Mucosa of rectum (tissue), 2 donors: ENCODE results near the gene ZER1.
A peak's percentile ranks its signal among the peaks of the same experiment; 100 is the strongest.
"Not testable (repeated sequence)": the region's sequence is repeated elsewhere in the genome, so short reads cannot be mapped to it uniquely, and the experiment has no call there.

Experiments used
- H3K27ac ChIP-seq, 2 donors: one replicate each; pipeline ENCODE4 v1.7.0; 2013; ENCODE audit warnings: inconsistent platforms in 2 of 2, low read depth in 2 of 2, low read length in 2 of 2
- H3K27me3 ChIP-seq, 2 donors: one replicate each; pipeline ENCODE4 v1.7.0; 2013; ENCODE audit warnings: low read length in 2 of 2; ENCODE audit not compliant: control insufficient read depth in 2 of 2, insufficient read depth in 2 of 2
- H3K36me3 ChIP-seq, 2 donors: one replicate each; pipeline ENCODE4 v1.7.0; 2013; ENCODE audit warnings: low read length in 2 of 2; ENCODE audit not compliant: control insufficient read depth in 2 of 2, insufficient read depth in 2 of 2
- H3K4me1 ChIP-seq, 2 donors: one replicate each; pipeline ENCODE4 v1.7.0; 2013; ENCODE audit warnings: low read length in 2 of 2, mild to moderate bottlenecking in 1 of 2; ENCODE audit not compliant: control insufficient read depth in 2 of 2, insufficient read depth in 2 of 2
- H3K4me3 ChIP-seq, 2 donors: one replicate each; pipeline ENCODE4 v1.7.0; 2013; ENCODE audit warnings: low read length in 2 of 2
- H3K9ac ChIP-seq, 2 donors: one replicate each; pipeline ENCODE4 v1.7.0; 2013; ENCODE audit warnings: low read length in 2 of 2, low read depth in 1 of 2, mild to moderate bottlenecking in 1 of 2
- H3K9me3 ChIP-seq, 2 donors: one replicate each; pipeline ENCODE4 v1.7.0; 2013; ENCODE audit warnings: low read length in 2 of 2; ENCODE audit not compliant: control insufficient read depth in 2 of 2
- donor health status: healthy.
- donor health status: Normal muscosa, but diverticular disease.

The ZER1 gene

GRCh38 chr9:128788445-128788844, 16.7 kb upstream of the ZER1 start:
- peaks cover 8 to 11% of the 10 kb centered on the region in 2 donors for H3K4me1 ChIP-seq
- peaks cover 20 to 31% of the 10 kb centered on the region in 2 donors for H3K36me3 ChIP-seq
- H3K27ac ChIP-seq = no peak overlapping the region
- H3K4me3 ChIP-seq = peak overlapping the region in 1 of 2 donors; percentile 93
- H3K9me3 ChIP-seq = no peaks in the 10 kb centered on the region
- no peak overlapping the region for H3K9ac ChIP-seq
- H3K27me3 ChIP-seq = no peaks in the 10 kb centered on the region

GRCh38 chr9:128787659-128788058, 15.9 kb upstream of the ZER1 start:
- Histone ChIP-seq H3K27me3 (no peaks in the 10 kb centered on the region), H3K9ac (peak overlapping the region in 1 of 2 donors; percentile 85), H3K4me1 (peaks cover 8 to 11% of the 10 kb centered on the region in 2 donors), H3K9me3 (no peaks in the 10 kb centered on the region), H3K27ac (peak overlapping the region in 1 of 2 donors; percentile 84), H3K4me3 (peak overlapping the region; percentile 93), H3K36me3 (peaks cover 14 to 23% of the 10 kb centered on the region in 2 donors)

- H3K27me3 ChIP-seq = no peaks in the 10 kb centered on the region
- peak within 1 kb of the TSS; percentile 93 for H3K4me3 ChIP-seq
- H3K9me3 ChIP-seq = no peaks in the 10 kb centered on the region
- peaks cover 8 to 11% of the 10 kb centered on the region in 2 donors for H3K4me1 ChIP-seq
- H3K27ac ChIP-seq = peak within 1 kb of the TSS; percentile 65 to 84
- H3K36me3 ChIP-seq = peaks cover 9 to 16% of the 10 kb centered on the region in 2 donors
- peak within 1 kb of the TSS; percentile 85 to 86 for H3K9ac ChIP-seq
Measured at GRCh38 chr9:128786681-128787601, 15.2 kb upstream of the ZER1 start, which contains the start of gene TBC1D13. Gene TBC1D13 (plus strand): TSS chr9:128787253. CDS start chr9:128787354, 101 bp downstream.

- H3K4me3 ChIP-seq = no peak overlapping the region
- peaks cover 8 to 11% of the 10 kb centered on the region in 2 donors for H3K4me1 ChIP-seq
Measured at GRCh38 chr9:128785427-128785826, 13.7 kb upstream of the ZER1 start.

GRCh38 chr9:128782669-128783068, 10.9 kb upstream of the ZER1 start:
- no peaks in the 10 kb centered on the region for H3K9me3 ChIP-seq
- no peak overlapping the region for H3K27ac ChIP-seq
- no peaks in the 10 kb centered on the region for H3K36me3 ChIP-seq
- H3K9ac ChIP-seq = no peak overlapping the region
- peaks cover under 1 to 3% of the 10 kb centered on the region in 2 donors for H3K4me1 ChIP-seq
- H3K4me3 ChIP-seq = no peak overlapping the region
- H3K27me3 ChIP-seq = no peaks in the 10 kb centered on the region

More at GRCh38 chr9:128785427-128785826, 13.7 kb upstream of the ZER1 start:
- peaks cover under 1 to 3% of the 10 kb centered on the region in 2 donors for H3K36me3 ChIP-seq
- no peaks in the 10 kb centered on the region for H3K27me3 ChIP-seq
- H3K9me3 ChIP-seq = no peaks in the 10 kb centered on the region
- H3K27ac ChIP-seq = no peak overlapping the region
- H3K9ac ChIP-seq = no peak overlapping the region

GRCh38 chr9:128781187-128782070, 9.7 kb upstream of the ZER1 start:
- Histone ChIP-seq H3K9me3 (no peaks in the 10 kb centered on the region), H3K36me3 (no peaks in the 10 kb centered on the region), H3K27me3 (no peaks in the 10 kb centered on the region), H3K4me1 (no peaks in the 10 kb centered on the region), H3K4me3 (no peak overlapping the region), H3K9ac (no peak overlapping the region), H3K27ac (no peak overlapping the region)

- H3K27me3 ChIP-seq, H3K9ac ChIP-seq, H3K4me1 ChIP-seq, H3K4me3 ChIP-seq, H3K9me3 ChIP-seq, H3K27ac ChIP-seq, H3K36me3 ChIP-seq: not testable (repeated sequence)
Measured at GRCh38 chr9:128780093-128780492, 8.4 kb upstream of the ZER1 start.

GRCh38 chr9:128774804-128775203, 3.1 kb upstream of the ZER1 start:
- Histone ChIP-seq H3K36me3 (no peaks in the 10 kb centered on the region), H3K9ac (no peak overlapping the region), H3K9me3 (no peaks in the 10 kb centered on the region), H3K4me3 (no peak overlapping the region), H3K4me1 (peaks cover 13 to 15% of the 10 kb centered on the region in 2 donors), H3K27me3 (no peaks in the 10 kb centered on the region), H3K27ac (no peak overlapping the region)

- no peaks in the 10 kb centered on the region for H3K27me3 ChIP-seq
- no peak overlapping the region for H3K27ac ChIP-seq
- peaks cover 0 to 4% of the 10 kb centered on the region in 2 donors for H3K36me3 ChIP-seq
- H3K4me1 ChIP-seq = peaks cover 13 to 15% of the 10 kb centered on the region in 2 donors
- H3K9me3 ChIP-seq = no peaks in the 10 kb centered on the region
- H3K4me3 ChIP-seq = no peak overlapping the region
- H3K9ac ChIP-seq = no peak overlapping the region
Measured at GRCh38 chr9:128773049-128773448, 1.3 kb upstream of the ZER1 start.
